Keratinocyte (primary cell): ENCODE measurements around the gene MYH9. TPM values are rescaled to one million over a fixed set of nuclear protein-coding genes. Genes with fewer than 3 reads are reported as not detected.

Experiments used
- DNase-seq: peaks from one replicate; pipeline ENCODE4 v3.0.0-alpha.2; 2011; ENCODE audit warnings: low read depth, missing footprints, low spot score
- FAIRE-seq: peaks from 2 replicates; lab custom pipeline; 2011; peaks lifted over from hg19 to GRCh38; lab: Jason Lieb, UNC
- H2AFZ ChIP-seq: 2 replicates; pipeline ENCODE4 v1.6.0; 2012; ENCODE audit warnings: low read length, control low read depth, inconsistent platforms; ENCODE audit not compliant: control insufficient read depth
- H3K27ac ChIP-seq: 2 replicates; pipeline ENCODE4 v1.5.1; 2011; ENCODE audit warnings: low read length; ENCODE audit not compliant: control insufficient read depth, insufficient read depth
- H3K27me3 ChIP-seq: 3 replicates; pipeline ENCODE4 v1.6.0; 2011; ENCODE audit warnings: low read length; ENCODE audit not compliant: control insufficient read depth, insufficient read depth; ENCODE audit errors: extremely low read depth
- H3K36me3 ChIP-seq, 2 experiments: 2 replicates in 1 of 2; 3 replicates in 1 of 2; pipeline ENCODE4 v1.5.1; 2011; ENCODE audit warnings: low read length in 2 of 2, mild to moderate bottlenecking in 1 of 2; ENCODE audit not compliant: control insufficient read depth in 2 of 2, insufficient read depth in 2 of 2; ENCODE audit errors: extremely low read depth in 1 of 2
- H3K4me1 ChIP-seq: 3 replicates; pipeline ENCODE4 v1.5.1; 2011; ENCODE audit warnings: low read length; ENCODE audit not compliant: control insufficient read depth, insufficient read depth; ENCODE audit errors: extremely low read depth
- H3K4me2 ChIP-seq: 3 replicates; pipeline ENCODE4 v1.6.0; 2011; ENCODE audit warnings: low read depth, low read length; ENCODE audit not compliant: control insufficient read depth, insufficient read depth; ENCODE audit errors: extremely low read depth
- H3K4me3 ChIP-seq, 3 experiments: fragments of 200-600 bp in 1 of 3; sonication (generic) in 1 of 3; 2 replicates in 2 of 3; 3 replicates in 1 of 3; pipeline ENCODE4 v1.5.1; 2011 to 2016; ENCODE audit warnings: low read length in 3 of 3, mild to moderate bottlenecking in 3 of 3, control low read depth in 2 of 3, inconsistent platforms in 1 of 3, low read depth in 1 of 3, mixed read lengths in 1 of 3, mixed run types in 1 of 3, moderate library complexity in 1 of 3; ENCODE audit not compliant: control insufficient read depth in 2 of 3, insufficient read depth in 2 of 3; ENCODE audit errors: extremely low read depth in 1 of 3
- H3K79me2 ChIP-seq: 2 replicates; pipeline ENCODE4 v1.6.0; 2012; ENCODE audit warnings: low read length; ENCODE audit not compliant: control insufficient read depth, insufficient read depth
- H3K9ac ChIP-seq: 3 replicates; pipeline ENCODE4 v1.6.0; 2011; ENCODE audit warnings: low read length; ENCODE audit not compliant: control insufficient read depth, insufficient read depth; ENCODE audit errors: extremely low read depth
- H3K9me1 ChIP-seq: 3 replicates; pipeline ENCODE4 v1.6.0; 2011; ENCODE audit warnings: low read length; ENCODE audit not compliant: control insufficient read depth, insufficient read depth; ENCODE audit errors: extremely low read depth
- H3K9me3 ChIP-seq: 2 replicates; pipeline ENCODE4 v1.5.1; 2012; ENCODE audit warnings: low read depth, low read length; ENCODE audit not compliant: control insufficient read depth
- H4K20me1 ChIP-seq: 3 replicates; pipeline ENCODE4 v1.6.0; 2011; ENCODE audit warnings: low read length; ENCODE audit not compliant: control insufficient read depth, insufficient read depth; ENCODE audit errors: extremely low read depth
- CTCF ChIP-seq, 3 experiments: IDR thresholded peaks in 1 of 3; conservative IDR thresholded peaks in 1 of 3; optimal IDR thresholded peaks in 1 of 3; 2 replicates in 2 of 3; 3 replicates in 1 of 3; pipeline versions ENCODE3 to v1.5.1; 2011; ENCODE audit warnings: low read length in 3 of 3, mild to moderate bottlenecking in 3 of 3, moderate library complexity in 2 of 3, control low read depth in 1 of 3, inconsistent platforms in 1 of 3; ENCODE audit not compliant: insufficient read depth in 2 of 3; ENCODE audit errors: extremely low read depth in 1 of 3
- EZH2 ChIP-seq: IDR thresholded peaks from one replicate; pipeline ENCODE4 v1.6.1; 2012; ENCODE audit warnings: inconsistent platforms, mild to moderate bottlenecking, low read length, moderate library complexity
- dilution Hi-C: fragments of 300-500 bp; cut with MboI; formaldehyde crosslinking; loops from one replicate; pipeline ENCODE4 v1.7.0; 2020; ENCODE audit warnings: low sequenced_read_pairs; ENCODE audit not compliant: extremely low pct_ligation_motif_present
- polyA plus RNA-seq, 5 experiments: library from polyadenylated mRNA; depleted of rRNA in 3 of 5; stranded (reverse) in 3 of 5; stranded (forward) in 1 of 5; unstranded in 1 of 5; fragments of >200 nt; gene quantifications; 1 replicate in 1 of 5; 2 replicates in 3 of 5; 3 replicates in 1 of 5; pipeline versions ENCODE4 v1.2.1 to v1.2.3, GENCODE V29; 2011 to 2012; ENCODE audit warnings: missing spikeins in 2 of 5, low read depth in 1 of 5, low replicate concordance in 1 of 5

Gene MYH9
- polyA plus RNA-seq, 1 donor (not counting 4 experiments of a cell fraction or from before 2014, with no cell fraction given): 351 TPM

- no peak overlapping the region for H3K27ac ChIP-seq
- FAIRE-seq: no peak
- H3K9ac ChIP-seq: no peak overlapping the region
- DNase-seq: no peak
- H3K4me3 ChIP-seq: no peak overlapping the region
- no peaks in the 10 kb centered on the region for H3K9me3 ChIP-seq
- H3K36me3 ChIP-seq: peaks cover 9 to 17% of the 10 kb centered on the region in 2 experiments
- no peaks in the 10 kb centered on the region for H3K27me3 ChIP-seq
- H4K20me1 ChIP-seq: no peaks in the 10 kb centered on the region
- no peak overlapping the region for H2AFZ ChIP-seq
- no peak overlapping the region for H3K4me2 ChIP-seq
- peaks cover 18% of the 10 kb centered on the region for H3K79me2 ChIP-seq
- dilution Hi-C loops: no loop called here
- H3K9me1 ChIP-seq: no peaks in the 10 kb centered on the region
- TF ChIP-seq CTCF (optimal IDR thresholded peaks at IDR 0.05 in 1 of 3, IDR thresholded peaks at IDR 0.05 in 1 of 3, conservative IDR thresholded peaks at IDR 0.05 in 1 of 3; ENCODE audit: extremely low read depth in 1 of 3, insufficient read depth in 2 of 3, low read length in 3 of 3) (no peak), EZH2 (no peak)
- peaks cover 16% of the 10 kb centered on the region for H3K4me1 ChIP-seq
Observed at GRCh38 chr22:36234919-36235318, 152.8 kb downstream of the MYH9 start.

GRCh38 chr22:36234213-36234612 lies 153.6 kb downstream of the MYH9 start:
- Histone ChIP-seq H3K4me3 (no peak overlapping the region), H2AFZ (no peak overlapping the region), H3K4me2 (no peak overlapping the region), H4K20me1 (no peaks in the 10 kb centered on the region), H3K9me1 (no peaks in the 10 kb centered on the region), H3K27ac (no peak overlapping the region), H3K9me3 (no peaks in the 10 kb centered on the region), H3K79me2 (peaks cover 18% of the 10 kb centered on the region), H3K4me1 (peaks cover 14% of the 10 kb centered on the region), H3K27me3 (no peaks in the 10 kb centered on the region), H3K9ac (no peak overlapping the region), H3K36me3 (peaks cover 9 to 17% of the 10 kb centered on the region in 2 experiments)
- no peak for DNase-seq
- dilution Hi-C loops: no loop called here
- TF ChIP-seq CTCF (optimal IDR thresholded peaks at IDR 0.05 in 1 of 3, IDR thresholded peaks at IDR 0.05 in 1 of 3, conservative IDR thresholded peaks at IDR 0.05 in 1 of 3; ENCODE audit: extremely low read depth in 1 of 3, insufficient read depth in 2 of 3, low read length in 3 of 3) (no peak), EZH2 (no peak)
- FAIRE-seq: no peak
